EL (cell line): ENCODE results near the gene CHCT1.
"Not testable (repeated sequence)": the region's sequence is repeated elsewhere in the genome, so short reads cannot be mapped to it uniquely, and the experiment has no call there.

Source experiments
- DNase-seq: peaks from one replicate; pipeline ENCODE4 v3.0.0-alpha.2; 2016

Gene CHCT1

DNA sequence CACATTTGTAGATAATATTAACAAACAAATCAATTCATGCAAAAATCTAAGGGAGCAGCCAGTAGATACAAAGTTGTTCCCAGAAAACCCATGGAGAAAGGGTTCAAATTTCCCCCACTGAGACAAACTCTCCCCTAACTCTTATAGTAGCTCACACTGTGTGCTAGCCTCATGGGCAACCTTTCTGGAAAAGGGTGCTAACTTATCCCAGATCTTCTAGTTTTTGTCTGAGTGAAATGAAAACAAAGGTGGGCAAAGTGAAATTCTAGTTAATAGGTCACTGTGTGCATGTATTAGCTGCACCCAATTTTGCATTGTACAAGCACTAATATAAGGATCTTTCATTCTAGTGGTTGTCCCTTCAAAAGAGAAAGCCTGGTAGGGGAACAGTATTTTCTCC lies 20.5 kb upstream of the CHCT1 start:
- DNase-seq: no peak

DNA sequence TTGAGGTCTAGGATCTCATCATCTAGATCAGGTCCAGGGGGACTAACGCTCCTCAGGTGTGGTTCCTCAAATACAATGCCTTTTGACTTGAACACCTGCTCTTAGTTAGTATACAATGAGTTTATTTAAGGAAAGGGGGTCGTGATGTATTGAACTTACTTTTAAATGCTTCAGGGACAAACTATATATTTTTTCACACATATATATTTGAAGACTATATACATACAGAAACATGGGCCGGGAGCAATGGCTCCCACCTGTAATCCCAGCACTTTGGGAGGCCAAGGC lies 18.8 kb upstream of the CHCT1 start:
- no peak for DNase-seq

DNA sequence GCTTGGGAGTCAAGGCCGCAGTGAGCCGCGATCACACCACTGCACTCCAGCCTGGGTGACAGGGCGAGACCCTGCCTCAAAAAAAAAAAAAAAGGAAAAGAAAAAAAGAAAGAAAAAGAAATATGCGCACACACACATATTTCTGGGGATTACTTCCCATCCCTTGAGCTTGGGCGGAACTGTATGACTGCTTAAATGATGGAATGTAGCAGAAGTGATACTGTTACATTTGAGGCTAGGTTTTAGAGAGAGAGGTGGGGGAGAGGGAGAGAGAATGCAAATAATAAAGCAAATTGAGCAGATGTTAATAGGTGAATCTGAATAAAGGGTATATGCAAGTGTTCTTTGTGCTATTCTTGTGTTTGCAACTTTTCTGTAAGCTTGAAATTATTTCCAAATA lies 18.3 kb upstream of the CHCT1 start:
- DNase-seq: no peak

DNA sequence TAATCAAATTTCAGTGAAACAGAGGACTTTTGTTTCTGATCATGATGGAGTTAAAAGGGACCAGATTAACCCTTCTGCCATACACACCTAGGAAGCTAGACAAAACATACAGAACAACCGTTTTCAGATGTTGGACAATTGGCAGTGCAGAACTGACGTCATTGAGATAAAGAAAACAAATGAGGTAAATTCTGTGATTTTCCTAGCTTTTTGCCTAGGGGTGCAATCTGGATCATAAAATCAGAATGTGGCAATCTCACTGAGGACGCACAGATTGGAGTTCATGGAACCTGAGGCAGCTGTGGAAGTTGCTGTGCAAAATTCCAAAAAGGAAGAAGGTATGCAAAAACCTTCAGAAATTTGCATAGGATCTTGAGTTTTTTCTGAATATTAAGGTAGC lies 15.4 kb upstream of the CHCT1 start:
- peak; percentile 21 for DNase-seq

DNA sequence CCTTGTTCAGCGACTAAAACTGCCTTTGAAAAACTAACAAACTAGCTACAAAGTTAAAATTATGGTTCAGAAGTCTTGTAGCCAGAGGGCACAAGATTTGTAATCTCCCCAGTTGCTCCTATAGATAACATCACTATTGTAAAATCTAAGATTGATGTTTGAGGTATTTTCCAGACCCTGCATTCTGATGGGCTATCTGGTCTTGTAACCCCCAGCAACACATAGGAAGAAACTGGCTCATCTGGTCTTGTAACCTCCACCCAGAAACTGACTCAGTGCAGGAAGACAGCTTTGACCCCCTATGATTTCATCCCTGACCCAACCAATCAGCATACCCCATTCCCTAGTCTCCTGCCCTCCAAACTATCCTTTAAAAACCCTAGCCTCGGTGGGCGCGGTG lies 12.3 kb upstream of the CHCT1 start:
- DNase-seq: no peak

DNA sequence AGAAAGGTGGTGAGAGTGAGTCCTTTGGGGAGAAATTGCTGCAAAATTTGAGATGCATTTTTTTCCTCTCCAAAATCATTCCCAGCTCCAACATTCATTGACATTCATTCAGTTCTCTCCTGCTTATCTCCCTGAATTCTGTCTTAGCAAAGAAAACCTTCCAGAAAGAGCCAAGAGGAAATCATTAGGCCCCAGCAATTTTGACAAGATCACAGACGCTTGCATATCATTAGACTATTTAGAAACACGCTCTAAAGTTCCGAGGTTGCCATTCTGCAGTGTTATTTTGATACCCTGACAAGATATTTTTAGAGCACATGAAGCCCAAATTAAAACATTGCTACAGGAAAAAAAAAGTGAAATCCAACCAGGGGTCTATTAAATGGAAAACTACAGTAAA lies 9.6 kb upstream of the CHCT1 start:
- DNase-seq: no peak

DNA sequence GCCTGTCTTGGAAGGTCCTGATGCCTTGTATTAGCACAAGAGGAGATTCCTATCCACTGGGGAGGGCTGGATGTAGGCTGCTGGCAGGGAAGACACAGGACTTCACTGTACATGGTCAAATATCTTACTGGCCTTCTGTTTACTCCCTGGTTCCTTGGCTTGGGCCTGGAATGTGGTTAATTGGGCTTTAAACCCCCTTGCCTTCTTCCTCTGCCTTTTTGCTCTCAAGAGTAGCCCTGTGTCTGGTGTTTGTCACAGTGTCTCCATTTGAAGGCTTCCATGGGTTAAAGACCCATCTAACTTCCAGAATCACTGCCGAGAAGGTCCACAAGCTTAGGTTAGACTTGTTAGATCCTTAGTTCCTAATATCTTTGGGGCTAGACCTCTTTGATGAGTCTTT lies 7.1 kb upstream of the CHCT1 start:
- DNase-seq: no peak

DNA sequence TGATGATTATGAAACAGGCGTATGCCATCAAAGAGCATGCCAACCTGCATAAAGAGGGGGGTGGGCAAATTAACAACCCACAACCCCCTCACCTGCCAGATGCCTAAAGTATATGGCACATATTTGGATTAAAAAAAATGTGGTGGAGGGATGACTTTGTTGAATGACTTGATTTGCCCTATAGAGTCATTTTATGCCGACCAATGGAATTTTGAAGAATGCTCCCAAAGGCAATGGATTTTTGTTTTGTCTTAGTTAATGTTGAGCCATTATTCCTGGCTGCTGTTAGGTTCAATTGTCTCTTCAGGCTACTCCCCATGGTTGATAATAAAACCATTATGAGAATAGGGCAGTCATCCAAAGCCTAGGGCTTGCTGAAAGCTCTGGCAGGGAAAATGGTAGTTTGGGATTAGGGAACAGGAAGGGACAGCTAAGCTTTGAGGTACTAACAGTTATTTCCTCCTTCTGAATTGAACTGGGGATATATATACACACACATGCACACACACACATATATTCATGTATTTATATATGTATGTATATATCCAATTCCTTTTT lies 5.8 kb upstream of the CHCT1 start:
- DNase-seq: no peak

DNA sequence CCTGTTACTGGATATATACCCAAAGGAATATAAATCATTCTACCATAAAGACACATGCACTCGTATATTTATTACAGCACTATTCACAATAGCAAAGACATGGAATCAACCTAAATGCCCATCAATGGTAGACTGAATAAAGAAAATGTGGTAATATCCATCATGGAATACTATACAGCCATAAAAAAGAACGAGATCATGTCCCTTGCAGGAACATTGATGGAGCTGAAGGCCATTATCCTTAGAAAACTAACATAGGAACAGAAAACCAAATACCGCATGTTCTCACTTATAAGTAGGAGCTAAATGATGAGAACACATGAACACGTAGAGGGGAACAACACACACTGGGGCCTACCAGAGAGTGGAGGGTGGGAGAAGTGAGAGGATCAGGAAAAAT lies 3.3 kb upstream of the CHCT1 start:
- not testable (repeated sequence) for DNase-seq

DNA sequence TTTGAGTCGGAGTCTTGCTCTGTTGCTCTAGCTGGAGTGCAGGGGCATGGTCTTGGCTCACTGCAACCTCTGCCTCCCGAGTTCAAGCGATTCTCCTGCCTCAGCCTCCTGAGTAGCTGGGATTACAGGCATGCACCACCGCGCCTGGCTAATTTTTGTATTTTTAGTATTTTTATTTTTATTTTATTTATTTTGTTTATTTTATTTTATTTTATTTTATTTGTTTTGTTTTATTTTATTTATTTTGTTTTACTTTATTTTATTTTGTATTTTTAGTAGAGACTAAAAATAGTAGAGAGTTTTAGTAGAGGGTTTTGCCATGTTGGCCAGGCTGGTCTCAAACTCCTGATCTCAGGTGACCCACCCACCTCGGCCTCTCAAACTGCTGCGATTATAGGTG lies 2.4 kb upstream of the CHCT1 start:
- not testable (repeated sequence) for DNase-seq

DNA sequence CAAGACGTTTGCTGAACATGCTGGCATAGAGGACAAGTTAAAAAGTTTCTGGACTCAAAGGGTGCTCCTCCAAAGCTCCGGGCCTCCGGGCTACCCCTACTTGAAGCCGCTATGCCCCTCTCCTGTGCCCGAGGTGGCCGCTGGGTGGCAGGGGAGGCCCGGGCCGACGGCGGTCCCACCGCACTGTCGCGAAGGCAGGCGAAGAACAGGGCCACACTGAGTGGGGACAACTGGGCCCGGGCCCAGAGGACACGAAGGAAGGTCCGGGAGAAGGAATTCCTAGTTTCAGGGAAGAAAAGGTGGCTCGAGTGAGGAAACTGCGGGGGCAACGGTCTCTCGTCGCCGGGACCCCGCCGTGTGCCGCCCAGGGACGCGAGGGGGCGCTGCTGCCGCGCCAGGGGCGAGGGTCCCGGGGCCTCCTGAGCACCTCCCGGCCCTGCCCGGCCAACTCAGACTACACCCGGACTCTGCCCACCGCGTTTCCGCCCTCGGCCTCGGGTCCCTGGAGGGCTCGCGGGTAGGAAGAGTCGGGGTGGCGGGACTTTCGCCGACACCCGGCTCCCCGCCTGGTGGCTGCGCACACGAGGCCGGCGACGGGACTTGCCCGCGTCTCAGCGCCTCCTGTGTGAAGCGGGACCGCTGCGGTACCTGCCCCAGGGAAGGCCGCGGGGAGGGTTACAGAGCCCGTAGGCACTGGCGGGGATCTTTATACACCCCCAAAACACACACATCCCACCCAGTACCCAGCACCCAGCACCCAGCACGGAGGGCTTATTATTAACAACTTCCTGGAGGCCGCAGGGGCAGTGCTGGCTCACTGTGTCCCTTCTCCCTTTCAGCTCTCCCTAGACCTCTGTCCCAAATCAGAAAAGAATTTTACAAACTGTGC lies 772 bp upstream of the CHCT1 start:
- DNase-seq: peak; percentile 76

DNA sequence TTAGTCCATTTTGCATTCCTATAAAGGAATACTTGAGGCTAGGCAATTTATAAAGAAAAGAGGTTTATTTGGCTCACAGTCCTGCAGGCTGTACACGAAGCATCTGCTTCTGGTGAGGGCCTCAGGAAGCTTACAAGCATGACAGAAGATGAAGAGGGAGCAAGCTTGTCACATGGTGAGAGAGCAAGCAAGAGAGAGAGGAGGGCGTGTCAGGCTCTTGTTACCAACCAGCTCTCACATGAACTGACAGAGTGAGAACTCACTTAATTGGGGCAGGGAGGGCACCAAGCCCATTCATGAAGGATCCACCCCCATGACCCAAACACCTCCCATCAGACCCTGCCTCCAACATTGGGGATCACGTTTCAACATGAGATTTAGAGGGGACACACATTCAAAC lies 1.6 kb downstream of the CHCT1 start:
- DNase-seq: no peak

DNA sequence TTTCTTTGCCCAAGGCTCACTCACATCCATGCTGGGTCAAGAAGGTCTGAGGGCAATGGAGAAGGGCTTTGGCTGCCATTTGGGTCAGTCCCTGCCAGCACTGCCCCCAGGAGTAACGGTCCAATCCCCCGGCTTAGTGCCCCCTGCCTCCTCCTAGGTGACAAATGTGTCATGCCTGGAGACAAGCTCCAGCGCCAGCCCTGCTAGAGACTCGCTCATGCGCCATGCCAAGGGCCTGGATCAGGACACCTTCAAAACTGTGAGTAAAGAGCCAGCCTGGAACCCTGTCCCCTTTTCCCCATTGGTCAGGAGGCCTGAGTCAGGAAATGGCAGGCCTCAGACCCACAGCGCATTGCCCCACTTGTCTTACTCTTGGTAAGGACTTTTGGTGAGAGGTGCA lies 3.3 kb downstream of the CHCT1 start:
- no peak for DNase-seq

DNA sequence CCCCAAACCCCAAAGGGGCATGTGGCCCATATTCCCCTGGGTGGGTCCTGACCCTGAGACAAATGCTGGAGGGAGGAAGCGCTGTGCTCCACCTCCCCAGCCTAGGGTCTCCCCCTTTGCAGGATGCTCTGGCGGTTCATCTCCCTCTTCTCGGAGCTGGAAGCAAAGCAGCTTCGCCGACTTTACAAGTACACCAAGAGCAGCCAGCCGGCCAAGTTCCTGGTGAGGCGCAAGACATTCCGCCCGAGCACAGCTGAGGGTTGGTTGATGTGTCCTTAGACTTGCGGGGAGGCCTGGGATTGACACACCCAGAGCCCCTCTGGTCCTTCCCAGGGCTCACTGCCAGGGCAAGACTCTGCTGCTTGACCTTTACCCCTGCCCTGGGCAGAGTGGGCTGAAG lies 4.3 kb downstream of the CHCT1 start:
- DNase-seq: no peak

DNA sequence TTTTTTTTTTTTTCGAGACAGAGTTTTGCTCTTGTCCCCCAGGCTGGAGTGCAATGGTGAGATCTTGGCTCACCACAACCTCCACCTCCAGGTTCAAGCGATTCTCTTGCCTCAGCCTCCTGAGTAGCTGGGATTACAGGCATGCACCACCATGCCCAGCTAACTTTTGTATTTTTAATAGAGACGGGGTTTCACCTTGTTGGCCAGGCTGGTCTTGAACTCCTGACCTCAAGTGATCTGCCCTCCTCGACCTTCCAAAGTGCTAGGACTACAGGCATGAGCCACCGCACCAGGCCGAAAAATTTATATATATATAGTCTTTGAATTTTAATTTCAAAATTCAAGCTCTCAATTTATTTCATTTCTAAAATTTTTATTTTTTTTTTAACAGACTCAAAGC lies 6.2 kb downstream of the CHCT1 start:
- not testable (repeated sequence) for DNase-seq

DNA sequence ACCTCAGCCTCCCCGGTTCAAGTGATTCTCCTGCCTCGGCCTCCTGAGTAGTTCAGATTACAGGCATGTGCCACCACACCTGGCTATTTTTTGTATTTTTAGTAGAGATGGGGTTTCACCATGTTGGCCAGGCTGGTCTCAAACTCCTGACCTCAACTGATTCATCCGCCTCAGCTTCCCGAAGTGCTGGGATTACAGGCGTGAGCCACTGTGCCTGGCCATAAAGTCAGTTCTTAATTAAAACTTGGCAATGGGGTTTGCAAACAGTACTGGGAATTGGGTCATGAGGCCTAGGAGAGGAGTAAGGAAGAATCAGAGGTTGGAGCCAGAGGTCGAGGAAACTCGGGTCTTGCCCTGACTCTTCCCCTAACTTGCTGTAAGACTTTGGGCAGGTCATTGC lies 8.3 kb downstream of the CHCT1 start:
- DNase-seq: not testable (repeated sequence)

DNA sequence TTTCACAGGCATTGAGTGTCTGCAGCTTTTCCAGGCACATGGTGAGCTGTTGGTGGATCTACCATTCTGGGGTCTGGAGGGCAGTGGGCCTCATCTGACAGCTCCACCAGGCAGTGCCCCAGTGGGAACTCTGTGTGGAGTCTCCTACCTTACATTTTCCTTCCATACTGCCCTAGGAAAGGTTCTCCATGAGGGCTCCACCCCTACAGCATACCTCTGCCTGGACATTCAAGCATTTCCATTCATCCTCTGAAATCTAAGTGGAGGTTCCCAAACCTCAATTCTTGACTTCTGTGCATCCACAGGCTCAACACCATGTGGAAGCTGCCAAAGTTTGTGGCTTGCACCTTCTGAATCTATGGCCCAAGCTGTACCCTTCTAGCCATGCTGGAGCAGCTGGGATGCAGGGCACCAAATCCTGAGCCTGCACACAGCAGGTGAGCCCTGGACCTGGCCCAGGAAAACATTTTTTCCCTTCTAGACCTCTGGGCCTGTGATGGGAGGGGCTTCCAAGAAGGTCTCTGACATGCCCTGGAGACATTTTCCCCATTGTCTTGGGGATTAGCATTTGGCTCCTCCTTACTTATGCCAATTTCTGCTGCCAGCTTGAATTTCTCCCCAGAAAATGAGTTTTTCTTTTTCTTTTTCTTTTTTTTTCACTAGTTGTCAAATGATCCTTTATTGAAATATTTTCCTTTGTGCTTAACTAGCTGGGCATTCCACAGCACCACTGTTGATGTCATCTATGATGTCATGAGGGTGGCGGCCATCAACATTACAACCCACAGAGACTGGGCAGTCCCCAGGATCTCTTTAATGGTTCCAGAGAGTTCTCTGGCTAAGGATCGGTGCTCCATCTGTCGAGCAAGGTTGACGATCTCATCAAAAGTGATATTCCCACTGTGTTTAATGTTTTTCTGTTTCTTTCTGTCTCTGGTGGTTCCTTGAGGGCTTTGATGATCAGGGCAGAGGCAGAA lies 11.0 kb downstream of the CHCT1 start:
- not testable (repeated sequence) for DNase-seq

DNA sequence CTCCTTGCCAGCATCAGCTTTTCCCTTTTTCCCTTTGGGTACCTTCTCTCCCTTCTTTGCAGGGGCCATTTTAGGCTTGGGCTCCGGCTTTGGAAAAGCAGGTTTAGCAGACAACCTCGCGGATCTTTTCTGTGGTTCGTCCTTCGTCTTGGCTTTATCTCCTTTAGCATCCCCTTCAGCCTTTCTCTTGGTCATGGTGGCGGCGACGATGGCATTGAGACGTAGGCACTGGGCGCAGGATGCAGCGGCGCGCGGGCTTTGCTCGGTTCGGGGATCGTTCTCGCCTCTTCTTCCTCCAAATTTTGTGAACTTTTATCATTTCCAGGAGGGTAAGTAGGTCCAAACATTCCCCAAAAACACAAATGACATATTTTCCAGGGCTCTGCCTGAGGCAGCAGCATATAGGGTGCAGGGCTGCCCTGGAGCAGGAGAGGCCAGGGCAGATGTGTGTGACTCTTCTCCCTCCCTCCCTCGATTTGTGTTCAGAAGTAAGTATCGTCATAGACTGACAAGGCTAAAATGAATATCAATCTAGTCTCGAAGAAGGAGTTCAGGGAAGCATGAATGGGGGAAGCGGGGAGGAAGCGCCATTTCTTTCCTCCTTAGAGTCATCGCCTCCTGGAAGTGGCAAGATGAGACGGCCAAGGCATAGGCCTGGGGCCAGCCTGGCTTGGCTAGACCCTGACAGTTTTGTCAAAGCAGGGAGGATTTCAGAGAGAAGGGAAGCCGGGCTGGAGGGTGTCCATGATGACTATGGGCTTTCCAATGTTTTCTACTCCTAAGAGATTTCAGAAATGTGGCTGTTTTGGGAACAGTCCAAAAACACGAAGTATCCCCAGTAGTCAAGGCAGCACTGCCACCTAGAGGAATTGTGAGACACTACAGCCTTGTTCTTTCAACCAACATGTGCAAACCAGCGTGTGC lies 13.2 kb downstream of the CHCT1 start:
- DNase-seq: peak; percentile 88

DNA sequence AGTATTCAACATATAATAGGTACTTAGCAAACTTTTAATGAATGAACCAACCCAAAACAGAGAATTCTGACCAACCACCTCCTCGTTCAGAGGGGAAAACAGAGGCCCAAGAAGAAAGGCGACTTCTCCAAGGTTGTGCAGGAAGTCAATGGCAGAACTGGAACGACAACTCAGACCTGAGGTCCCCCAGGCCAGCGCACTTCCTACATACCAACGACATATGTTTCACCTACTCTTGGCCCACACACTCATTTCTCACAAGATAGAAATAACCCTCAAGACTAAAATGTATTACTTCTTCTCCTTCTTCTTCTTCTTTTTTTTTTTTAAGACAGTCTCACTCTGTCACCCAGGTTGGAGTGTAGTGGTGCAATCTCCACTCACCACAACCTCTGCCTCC lies 14.4 kb downstream of the CHCT1 start:
- no peak for DNase-seq

DNA sequence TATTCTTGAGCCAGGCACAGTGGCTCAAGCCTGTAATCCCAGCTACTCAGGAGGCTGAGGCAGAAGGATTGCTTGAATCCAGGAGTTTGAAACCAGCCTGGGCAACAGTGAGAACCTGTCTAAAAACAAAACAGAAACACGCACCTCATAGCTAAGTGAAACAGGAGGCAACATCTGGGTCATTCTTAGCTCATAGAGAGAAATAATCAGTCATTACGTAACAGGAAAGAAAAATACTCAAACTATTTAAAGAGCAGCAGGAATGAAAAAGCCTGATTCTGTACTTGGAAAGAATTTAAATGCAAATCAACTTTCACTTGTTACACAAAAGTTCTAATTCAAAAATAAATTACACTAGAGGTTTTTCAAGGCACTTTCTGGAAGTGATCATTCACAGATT lies 17.2 kb downstream of the CHCT1 start:
- peak; percentile 29 for DNase-seq

DNA sequence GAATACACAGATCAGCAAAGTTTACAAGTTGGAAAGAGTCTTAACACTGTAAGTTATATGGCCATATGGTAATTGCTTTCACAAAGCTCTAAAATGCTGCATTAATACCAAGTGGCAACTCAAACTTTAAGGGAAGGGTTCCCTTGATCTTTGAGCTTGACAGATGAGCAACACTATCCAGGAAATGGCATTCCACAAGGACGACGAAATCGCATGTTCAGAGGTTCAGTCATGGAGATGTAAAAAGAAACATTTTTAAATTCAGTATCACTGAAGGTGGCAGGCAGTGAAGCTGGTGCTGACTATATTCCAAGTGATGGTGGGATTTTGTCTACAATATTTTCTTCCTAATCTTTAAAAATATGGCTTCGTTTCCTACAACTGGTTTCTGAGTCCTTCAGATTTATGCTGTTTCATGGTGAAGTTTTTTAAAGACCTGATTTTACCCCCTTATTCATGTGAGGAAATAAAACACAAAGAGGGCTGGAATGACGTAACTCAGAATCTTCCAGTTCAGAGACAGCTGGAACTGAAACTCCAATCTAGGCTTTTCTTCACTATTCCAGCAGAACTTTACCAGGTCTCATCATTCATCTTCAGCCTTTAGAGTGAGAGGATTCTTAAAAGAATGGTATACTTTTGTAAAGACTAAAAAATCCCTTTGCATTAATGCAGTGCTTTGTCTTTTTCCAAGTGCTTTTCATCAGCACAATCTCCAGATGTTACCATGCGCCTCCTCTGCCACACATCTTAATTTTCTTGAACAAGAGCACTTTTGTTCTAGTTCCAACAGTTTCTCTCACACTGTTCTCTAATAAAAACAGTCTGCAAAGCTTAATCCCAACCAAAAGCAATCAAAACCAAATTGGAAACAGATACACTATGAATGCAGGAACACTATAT lies 20.2 kb downstream of the CHCT1 start:
- DNase-seq: peak; percentile 77

DNA sequence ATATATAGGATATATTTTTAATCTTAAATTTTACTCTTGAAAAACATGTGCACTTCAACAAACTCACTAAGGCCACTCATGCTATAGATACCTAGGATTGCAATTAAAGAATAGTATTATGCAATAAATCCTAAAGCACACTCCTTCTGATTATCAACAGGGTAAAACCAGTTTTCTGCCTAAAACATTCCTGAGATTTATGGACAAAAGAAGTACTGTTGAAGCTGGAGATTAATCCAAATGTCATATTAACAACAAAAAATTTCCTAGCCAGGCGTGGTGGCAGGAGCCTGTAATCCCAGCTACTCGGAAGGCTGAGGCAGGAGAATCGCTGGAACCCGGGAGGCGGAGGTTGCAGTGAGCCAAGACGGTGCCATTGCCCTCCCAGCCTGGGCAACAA lies 21.4 kb downstream of the CHCT1 start:
- DNase-seq: no peak
